Epithelial cell of proximal tubule (primary cell): Measurements from ENCODE around the gene SLC5A12. TPM values are rescaled to one million over a fixed set of nuclear protein-coding genes. Genes with fewer than 3 reads are reported as not detected.

Experiments
- DNase-seq: peaks from one replicate; pipeline ENCODE4 v3.0.0-alpha.2; 2011; ENCODE audit warnings: low read depth
- H3K4me3 ChIP-seq: 2 replicates; pipeline ENCODE4 v1.5.1; 2011; ENCODE audit warnings: low read depth, mild to moderate bottlenecking, low read length
- CTCF ChIP-seq: conservative IDR thresholded peaks from 2 replicates; pipeline ENCODE4 v1.5.1; 2012; ENCODE audit warnings: low read depth, mild to moderate bottlenecking, low read length
- total RNA-seq: library from RNA; depleted of rRNA; stranded (reverse); fragments of >200 nt; gene quantifications from 2 replicates; pipeline ENCODE4 v1.2.3, GENCODE V29; 2015

The SLC5A12 gene
- total RNA-seq, 1 donor from 2014 or later: not detected

GRCh38 chr11:26719998-26720397, 1.9 kb downstream of the SLC5A12 start:
- no peak for DNase-seq
- no peak for TF ChIP-seq CTCF
- H3K4me3 ChIP-seq: no peak overlapping the region

GRCh38 chr11:26719289-26719973, 2.4 kb downstream of the SLC5A12 start:
- no peak for TF ChIP-seq CTCF
- DNase-seq: no peak
- H3K4me3 ChIP-seq: no peak overlapping the region

GRCh38 chr11:26717771-26718170, 4.1 kb downstream of the SLC5A12 start:
- no peak for DNase-seq
- no peak for TF ChIP-seq CTCF

GRCh38 chr11:26715133-26715532, 6.7 kb downstream of the SLC5A12 start:
- no peak overlapping the region for H3K4me3 ChIP-seq
- DNase-seq: no peak
- TF ChIP-seq CTCF: no peak

More at GRCh38 chr11:26717771-26718170, 4.1 kb downstream of the SLC5A12 start:
- no peak overlapping the region for H3K4me3 ChIP-seq

GRCh38 chr11:26712497-26712896, 9.4 kb downstream of the SLC5A12 start:
- H3K4me3 ChIP-seq: no peak overlapping the region
- DNase-seq: no peak
- TF ChIP-seq CTCF: no peak

- no peak overlapping the region for H3K4me3 ChIP-seq
- no peak for DNase-seq
- TF ChIP-seq CTCF: no peak
These were observed 11.4 kb downstream of the SLC5A12 start for GRCh38 chr11:26710489-26710888.

GRCh38 chr11:26708736-26709456, 13.0 kb downstream of the SLC5A12 start:
- no peak overlapping the region for H3K4me3 ChIP-seq
- DNase-seq: no peak
- TF ChIP-seq CTCF: no peak
